Endothelial cell of hepatic sinusoid (primary cell): ENCODE data around the gene EXOSC2.
"Not testable (repeated sequence)": the region's sequence is repeated elsewhere in the genome, so short reads cannot be mapped to it uniquely, and the experiment has no call there.

Experiments
- in situ Hi-C: cut with HindIII; loops from 2 replicates; pipeline ENCODE4 v1.10.0; 2017; ENCODE audit warnings: low sequenced_read_pairs

The EXOSC2 gene

DNA sequence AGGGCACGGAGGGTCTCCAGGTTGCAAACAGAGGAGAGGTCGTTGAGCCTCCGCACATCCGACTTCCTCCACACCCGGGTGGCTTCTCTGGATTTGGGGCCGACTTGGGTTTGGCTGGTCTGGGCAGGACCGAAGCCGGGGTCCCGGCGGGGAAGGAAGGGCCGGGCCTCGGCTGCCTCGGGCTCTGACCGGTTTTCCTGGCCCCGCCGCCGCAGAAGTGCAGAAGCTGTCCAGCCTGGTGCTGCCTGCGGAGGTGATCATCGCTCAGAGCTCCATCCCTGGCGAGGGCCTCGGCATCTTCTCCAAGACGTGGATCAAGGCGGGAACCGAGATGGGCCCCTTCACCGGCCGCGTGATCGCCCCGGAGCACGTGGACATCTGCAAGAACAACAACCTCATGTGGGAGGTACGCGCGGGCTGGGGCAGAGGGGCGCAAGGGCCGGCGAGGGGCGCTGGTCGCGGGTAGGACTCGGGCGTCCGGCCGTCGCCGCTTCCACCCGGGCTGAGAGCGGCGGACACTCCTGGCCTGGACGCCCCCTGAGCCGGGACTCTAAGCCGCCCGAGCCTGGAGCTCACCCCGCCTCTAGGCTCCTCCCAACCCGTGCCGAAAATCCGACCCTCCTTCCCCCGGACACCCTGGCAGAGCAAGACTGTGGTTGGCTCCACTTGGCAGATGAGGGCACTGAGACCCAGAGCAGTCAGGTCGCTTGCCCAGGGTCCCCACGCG is 27.0 kb upstream of the EXOSC2 start:
- in situ Hi-C loops = loop anchor here (5.0 kb wide), 1 partner anchor 44 kb away; no protein-coding TSS in a partner anchor

DNA sequence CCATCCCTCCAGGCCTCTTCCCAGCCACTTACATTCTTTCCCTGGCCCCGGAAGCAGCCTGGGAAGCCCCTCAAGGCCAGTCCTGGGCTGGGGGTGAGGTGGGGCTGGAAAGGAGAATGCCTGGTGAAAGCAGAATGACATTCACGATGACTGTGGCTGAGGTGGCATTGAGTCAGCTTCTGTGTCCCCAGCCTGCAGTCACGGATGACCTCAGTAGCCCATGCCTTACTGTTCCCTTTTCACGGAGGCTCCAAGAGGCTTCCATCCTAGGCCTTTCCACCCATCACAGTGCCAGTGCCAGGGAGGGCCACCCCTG is 26.5 kb upstream of the EXOSC2 start:
- in situ Hi-C loops = loop anchor here (5.0 kb wide), 1 partner anchor 45 kb away; no protein-coding TSS in a partner anchor

DNA sequence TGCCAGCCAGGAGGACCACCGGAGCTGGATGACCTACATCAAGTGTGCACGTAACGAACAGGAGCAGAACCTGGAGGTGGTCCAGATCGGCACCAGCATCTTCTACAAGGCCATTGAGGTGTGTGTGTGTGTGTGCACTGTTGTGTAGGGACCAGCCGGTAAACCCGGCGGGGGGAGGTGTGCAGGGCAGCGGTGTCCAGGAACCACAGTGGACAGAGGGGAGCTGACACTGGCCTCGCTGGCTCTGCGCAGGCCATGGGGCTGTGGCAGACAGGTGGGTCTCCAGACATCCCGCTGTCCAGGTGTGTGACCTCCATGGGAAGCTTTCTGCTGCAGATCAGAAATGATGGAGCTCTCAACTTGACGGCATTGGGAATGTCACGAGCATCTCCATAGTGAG is 25.4 kb upstream of the EXOSC2 start:
- in situ Hi-C loops = loop anchor here (5.0 kb wide), 1 partner anchor 46 kb away; no protein-coding TSS in a partner anchor

DNA sequence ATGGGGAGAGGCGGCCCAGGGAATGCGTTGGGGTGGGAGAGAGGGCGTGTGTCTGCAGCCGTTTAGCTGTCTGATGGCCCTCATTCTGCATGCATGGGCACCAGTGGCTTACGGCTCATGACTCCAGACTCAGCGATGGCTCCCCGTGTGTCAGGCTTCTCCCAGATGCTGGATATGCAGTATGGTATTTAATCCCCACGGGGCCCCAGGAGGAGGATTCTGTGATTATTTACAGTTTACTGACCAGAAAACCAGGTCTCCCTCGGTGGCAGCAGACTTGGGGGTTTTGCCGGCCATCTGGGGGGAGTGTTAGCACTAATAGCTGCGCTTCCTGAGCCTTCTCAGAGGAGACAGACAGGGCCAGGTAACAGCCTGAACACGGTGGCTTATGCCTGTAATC is 24.9 kb upstream of the EXOSC2 start:
- in situ Hi-C loops = loop anchor here (5.0 kb wide), 1 partner anchor 46 kb away; no protein-coding TSS in a partner anchor

DNA sequence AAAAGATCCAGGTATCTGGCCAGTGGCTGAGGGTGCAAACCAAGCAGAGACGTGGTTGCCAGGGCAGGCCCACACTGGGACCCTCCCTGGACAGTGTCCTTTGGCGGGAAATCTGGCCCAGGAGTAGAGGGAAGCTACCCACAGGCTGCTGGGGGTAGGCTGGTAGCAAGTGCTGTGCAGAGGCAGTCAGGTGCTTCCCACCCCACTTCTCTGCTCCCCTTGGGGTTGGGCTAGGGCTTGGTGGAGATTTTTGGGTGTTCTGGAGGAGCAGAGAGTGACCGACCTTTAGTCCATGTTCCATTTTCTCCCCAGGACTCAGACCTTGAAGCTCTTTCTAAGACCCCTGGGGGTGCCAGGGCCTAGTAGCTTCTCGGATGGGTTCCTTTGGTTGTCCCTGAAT is 23.6 kb upstream of the EXOSC2 start:
- in situ Hi-C loops = loop anchor here (5.0 kb wide), 1 partner anchor 48 kb away; no protein-coding TSS in a partner anchor

DNA sequence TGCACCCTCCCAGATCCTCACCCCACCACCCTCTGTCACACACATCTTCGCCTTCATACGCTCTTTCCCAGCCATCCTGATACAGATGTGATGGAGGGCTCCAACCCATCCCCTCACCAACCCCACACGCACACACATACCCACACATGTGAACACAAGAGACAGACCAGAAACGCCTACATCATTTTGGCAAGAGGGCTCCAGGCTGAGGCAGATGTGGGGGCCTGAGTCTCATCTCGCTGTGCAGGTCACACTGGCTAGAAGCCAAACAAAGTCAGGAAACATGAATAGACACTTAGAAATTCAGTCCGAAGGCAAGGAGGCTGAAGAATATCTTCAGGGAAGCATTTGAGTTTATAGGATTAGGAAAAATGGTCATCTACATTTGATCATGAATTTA is 22.9 kb upstream of the EXOSC2 start:
- in situ Hi-C loops = no loop called here

DNA sequence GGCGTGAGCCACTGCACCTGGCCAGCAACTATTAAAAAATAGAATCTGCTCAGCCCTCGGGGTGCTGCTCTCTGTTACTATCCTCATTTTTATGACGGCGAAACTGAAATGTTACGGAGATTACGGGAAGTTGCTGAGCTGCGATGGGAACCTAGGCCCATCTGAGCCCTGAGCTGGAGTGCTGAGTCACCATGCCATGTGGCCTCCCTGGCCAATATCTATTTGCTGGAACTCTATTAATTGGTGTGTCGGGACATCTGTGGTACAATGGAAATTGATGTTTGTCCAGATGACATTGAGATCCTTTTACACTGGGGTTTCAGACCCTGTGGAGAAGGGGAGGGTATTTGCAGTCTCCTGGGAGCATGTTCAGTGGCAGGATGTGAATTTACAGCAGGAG is 21.1 kb upstream of the EXOSC2 start:
- in situ Hi-C loops = no loop called here

DNA sequence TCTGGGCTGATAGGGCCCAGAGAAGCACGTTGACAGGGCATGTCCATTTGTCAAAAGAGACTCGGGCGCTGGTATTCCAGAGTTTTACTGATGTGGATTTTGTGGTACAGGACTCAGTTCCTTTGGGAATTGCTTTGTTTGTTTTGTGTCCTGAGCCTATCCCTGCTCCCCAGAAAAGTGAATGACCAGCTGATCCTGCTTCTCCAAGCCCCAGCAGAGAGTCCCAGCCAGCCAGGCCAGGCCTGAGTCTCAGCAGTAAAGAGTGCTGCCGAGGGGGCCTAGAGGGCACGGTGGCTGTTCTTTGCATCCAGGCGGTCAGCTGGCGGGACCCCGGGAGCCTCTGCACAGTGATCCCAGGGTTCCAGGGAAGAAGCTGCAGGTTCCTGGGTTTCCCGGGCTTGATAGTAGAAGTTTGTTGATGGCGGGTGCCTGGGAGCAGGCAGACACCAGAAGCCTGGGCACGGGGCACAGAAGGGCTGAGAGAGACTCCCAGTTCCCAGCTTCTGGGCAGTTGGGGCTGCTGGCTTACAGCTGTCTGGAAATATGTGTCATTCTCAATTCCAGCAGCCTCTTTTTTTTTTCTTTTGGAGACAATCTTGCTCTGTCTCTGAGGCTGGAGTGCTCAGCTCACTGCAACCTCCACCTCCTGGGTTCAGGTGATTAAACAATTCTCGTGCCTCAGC is 20.5 kb upstream of the EXOSC2 start:
- in situ Hi-C loops = no loop called here

DNA sequence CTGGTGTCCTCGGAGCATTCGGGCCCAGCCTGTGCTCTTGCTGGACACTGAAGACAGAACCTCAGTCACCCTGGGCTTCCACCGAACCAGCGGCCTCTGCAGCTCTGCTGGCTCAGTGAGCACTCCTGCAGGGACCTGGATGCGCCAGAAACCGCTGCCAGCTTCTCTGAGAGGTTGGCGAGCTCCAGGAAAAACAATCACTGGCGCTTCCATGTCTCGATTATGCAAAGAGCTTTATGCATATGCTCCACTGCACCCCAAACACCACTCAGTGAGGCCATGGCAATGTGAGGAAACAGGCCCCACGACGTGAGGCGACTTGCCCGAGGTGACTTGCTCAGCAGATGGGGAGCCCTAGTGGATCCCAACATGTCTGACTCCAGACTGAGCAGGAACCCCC is 18.2 kb upstream of the EXOSC2 start:
- in situ Hi-C loops = no loop called here

DNA sequence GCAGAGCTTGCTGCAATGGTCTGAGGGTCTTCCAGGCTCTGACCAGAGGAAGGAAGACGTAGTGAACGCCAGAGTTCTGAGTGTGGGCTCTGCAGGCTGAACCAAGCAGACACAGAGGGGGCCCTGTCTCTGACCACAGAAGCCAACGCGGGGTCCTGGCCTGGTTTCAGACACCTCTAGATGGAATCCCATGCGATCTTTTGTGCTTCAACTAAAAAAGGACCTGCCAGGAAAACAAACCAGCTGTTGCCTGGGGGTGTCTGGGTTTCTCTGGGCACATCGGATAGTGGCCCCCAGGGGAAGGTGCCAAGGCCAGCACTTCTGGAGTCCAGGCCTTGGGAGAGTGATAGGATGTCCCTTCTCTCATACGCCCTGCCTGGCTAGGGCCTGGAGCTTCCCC is 16.3 kb upstream of the EXOSC2 start:
- in situ Hi-C loops = no loop called here

DNA sequence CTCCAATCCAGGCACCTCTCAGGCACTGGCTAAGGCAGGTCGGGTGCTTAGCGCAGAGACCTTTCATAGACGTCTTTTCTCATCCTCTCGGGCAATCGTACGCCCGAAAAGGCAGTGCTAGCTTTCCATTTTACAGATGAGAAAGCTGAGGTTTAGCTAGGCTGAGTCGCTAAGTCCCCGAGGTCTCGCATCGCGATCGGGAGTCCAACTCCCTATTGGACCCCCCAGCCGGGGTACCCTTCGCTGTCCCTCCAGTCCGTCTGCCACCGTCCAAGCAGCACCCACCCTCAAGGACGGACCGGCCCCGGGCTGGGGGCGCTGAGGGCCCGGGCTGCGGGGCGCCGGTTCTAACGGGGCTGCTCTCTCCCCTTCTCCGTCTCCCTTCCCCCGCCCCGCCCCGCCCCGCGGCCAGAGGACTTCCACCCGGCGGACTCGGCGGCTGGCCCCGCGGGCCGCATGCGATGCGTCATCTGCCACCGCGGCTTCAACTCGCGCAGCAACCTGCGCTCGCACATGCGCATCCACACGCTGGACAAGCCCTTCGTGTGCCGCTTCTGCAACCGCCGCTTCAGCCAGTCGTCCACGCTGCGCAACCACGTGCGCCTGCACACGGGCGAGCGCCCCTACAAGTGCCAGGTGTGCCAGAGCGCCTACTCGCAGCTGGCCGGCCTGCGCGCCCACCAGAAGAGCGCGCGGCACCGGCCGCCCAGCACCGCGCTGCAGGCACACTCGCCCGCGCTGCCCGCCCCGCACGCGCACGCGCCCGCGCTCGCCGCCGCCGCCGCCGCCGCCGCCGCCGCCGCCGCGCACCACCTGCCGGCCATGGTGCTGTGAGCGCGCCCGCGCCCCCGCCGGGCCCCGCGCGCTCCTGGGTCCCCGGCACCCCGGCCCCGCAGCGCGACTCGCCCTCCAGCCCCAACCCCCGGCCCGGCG is 12.5 kb upstream of the EXOSC2 start:
- in situ Hi-C loops = no loop called here

DNA sequence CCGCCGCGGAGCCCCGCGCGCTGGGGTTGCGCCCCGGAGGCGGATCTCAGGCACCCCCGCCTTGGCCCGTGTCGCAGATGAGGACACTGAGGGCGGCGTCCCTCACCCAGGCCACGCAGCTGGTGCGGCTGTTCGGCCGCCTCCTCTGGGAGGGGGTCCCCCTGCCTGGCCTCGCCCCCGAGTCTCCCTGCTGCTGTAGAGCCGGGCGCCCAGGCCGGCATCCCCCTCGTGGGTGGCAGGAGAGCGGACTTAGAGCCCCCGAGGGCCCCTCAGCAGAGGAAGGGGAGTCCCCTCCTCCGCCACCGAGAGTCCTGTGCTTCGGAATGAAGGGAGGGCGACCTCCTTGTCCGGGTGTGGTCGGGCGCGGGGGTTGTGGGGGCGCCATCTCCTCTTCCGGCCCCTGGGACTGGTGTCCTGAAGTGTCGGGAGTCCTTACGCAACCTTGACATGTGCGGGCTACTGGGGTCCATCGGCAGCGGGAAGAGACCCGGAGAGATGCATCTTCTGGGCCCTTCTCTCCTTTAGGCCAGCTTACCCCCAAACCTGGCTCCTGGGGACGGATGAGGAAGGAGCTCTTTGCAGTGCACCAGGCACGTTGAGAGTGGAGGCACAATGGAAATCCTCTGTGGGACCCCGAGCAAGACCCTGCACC is 11.7 kb upstream of the EXOSC2 start:
- in situ Hi-C loops = no loop called here

DNA sequence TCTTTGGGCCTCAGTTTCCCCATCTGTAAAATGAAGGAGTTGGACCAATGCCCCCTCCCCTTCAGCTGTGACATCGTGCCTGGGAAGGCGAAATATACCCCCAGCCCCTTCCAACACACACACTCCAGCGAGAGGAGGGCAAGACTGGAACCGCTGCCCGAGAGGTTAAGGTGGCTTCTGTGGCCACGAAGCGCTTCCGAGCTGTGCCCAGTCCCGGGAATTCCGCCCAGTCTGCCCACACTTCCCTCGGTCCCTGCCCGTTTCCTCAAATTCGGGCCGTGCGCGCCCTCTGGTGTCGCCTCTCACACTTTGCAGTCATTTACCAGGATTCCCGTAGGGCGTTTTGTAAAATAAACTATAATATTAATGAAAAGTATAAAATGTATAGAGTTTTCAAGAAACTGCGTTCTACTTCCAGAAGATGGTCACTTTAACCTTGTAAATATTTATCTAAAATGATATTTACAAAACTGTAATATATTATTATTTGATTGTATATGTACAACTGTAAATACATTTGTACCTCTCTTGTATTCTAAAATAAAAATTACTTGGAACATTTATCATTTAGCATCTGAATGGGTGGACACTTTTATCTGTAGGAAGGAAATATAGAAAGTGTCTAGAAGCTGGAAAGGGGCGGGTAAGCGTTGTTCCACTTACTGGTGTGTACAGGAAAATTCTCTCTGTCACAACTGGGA is 11.0 kb upstream of the EXOSC2 start:
- in situ Hi-C loops = no loop called here

DNA sequence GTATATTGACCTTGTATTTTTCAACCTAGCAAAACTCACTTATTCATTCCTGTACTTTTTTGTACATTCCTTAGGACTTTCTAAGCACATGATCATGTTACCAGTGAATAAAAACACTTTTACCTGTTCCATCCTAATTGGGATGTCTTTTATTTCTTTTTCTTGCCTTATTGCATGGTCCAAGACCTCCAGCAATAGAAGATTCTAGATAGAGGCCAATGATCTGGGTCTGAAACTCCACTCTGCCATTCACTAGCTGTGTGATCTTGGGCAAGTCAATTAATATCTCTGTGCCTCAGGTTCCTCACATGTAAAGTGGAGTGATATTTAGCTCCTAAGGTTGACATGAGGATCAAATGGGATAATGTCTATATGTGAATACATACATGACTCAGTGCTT is 8.5 kb upstream of the EXOSC2 start:
- in situ Hi-C loops = no loop called here

DNA sequence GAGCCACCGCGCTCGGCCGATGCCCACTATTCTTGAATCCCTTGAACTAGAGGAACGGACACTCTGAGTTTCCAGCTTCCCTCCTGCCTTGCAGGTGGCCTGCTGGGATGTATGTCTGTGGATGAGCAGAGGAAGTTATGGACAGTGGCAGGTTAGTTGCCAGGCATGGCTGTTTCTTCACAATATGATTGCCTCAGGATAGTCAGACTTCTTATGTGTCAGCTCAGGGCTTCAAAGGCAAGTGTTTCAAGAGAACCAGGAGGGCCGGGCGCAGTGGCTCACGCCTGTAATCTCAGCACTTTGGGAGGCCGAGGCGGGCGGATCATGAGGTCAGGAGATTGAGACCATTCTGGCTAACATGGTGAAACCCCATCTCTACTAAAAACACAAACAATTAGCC is 7.6 kb upstream of the EXOSC2 start:
- in situ Hi-C loops = not testable (repeated sequence)

DNA sequence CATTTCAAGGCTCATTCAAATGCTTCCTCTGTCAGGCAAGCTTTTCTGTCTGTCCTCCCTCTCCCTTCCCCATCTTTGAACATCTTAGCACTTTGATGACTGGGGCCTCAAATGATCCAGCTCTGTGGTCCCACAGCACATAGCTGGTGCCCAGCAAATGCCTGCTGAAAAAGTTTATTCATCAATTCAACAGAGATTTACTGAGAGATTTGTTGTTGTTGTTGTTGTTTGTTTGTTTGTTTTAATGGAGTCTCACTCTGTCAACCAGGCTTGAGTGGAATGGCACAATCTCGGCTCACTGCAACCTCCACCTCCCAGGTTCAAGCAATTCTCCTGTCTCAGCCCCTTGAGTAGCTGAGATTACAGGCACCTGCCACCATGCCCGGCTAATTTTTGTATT is 6.0 kb upstream of the EXOSC2 start:
- in situ Hi-C loops = no loop called here

DNA sequence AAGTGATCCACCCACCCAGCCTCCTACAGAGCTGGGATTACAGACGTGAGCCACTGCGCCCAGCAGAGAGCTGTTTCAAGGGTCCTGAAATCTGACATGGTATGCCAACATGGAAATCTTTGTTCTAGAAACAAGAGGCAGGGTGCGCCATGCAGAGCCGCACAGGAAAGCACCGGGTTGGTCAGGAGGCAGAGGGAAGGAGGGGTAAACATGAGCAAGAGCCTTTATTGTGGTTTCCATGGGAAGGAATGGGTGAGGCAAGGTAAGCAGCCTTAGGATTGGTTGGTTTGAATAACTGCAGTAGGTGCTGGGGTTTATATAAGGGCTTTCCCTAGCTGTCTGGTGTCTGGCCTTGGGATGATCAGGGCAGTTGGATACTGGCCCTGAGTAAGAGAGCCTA is 5.5 kb upstream of the EXOSC2 start:
- in situ Hi-C loops = no loop called here

DNA sequence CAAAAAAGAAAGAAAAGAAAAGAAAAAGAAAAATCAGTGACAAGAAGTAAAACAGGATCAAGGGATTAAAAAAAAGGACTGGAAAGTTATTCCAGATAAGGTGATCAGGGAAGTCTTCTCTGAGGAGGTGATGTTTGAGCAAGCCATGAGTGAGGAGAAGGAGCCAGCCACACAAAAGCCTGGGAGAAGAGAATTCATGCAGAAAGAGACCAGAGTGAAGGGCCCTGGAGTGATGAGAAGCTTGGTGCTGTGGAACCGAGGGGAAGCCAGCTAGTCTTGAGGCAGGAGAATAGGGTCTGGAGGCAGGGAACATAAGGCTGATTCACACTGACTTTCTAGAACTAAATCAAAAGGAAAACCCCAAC is 4.0 kb upstream of the EXOSC2 start:
- in situ Hi-C loops = no loop called here

DNA sequence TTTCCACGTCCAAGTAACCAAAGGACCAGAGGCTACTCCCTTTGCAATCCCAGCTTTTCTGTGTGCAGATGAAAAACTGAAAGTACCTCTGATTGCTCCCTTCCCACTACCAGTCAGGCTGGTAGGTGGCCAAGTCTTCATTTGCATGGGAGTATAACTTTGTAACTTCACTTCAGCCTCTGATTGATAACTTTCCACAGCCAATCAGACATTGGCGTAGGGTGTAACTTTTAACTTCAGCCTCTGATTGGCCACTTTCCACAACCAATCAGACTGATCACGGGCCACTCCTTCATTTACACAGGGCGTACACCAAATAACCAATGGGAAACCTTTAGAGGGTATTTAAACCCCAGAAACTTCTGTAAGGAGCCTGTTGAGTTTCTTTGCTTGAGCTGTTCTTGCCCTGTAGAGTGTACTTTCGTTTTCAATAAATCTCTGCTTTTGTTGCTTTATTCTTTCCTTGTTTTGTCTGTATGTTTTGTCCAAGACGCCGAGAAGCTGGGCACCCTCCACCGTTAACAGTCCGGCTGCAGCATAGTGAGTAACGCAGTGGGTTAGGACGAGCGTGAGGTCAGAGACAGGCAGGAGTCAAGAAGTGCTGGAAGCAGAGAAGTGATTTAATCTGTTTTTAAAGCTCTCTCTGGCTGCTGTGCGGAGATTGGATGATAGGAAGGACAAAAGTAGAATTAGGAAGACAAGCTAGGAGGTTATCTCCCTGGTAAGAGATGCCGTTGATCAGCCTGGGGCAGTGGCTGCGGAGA is 3.5 kb upstream of the EXOSC2 start:
- in situ Hi-C loops = no loop called here

DNA sequence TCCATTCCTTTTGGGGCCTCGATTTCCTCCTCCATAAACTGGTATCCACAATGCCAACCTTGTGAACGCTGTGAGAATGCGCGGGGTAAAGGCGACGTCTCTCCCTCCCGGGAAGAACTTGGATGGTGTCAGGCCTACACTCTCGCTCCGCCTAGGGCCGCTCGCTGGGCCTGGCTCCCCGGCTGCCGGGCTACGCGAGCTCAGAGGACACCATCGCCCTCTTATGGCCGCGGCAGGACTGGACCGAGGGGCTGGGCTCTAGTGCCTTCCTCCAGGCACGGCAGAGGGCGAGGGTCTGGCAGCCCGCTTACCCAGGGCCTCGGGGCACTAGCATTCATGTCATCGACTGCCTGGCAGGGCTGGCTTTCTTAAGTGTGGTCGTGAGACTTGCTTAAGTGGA is 1.3 kb upstream of the EXOSC2 start:
- in situ Hi-C loops = no loop called here
